ENCODE results near the gene PTX4. TPM values are rescaled to one million over a fixed set of nuclear protein-coding genes. Genes with fewer than 3 reads are reported as not detected.
A peak's percentile ranks its signal among the peaks of the same experiment; 100 is the strongest.

Gene PTX4
- polyA plus RNA-seq, 3 donors = 0.19 TPM; not detected in 2

- WGBS (ENCODE audit: insufficient coverage) = 96% methylated on average over 31 of the region's 33 CpGs
- peaks cover 0 to 5% (median 0%) of the 10 kb centered on the region in 3 donors for H3K27me3 Mint-ChIP-seq (ENCODE audit: low read depth in 3 of 3)
These were observed 23.7 kb downstream of the PTX4 start for GRCh38 chr16:1464894-1465566.

More at GRCh38 chr16:1464894-1465566, 23.7 kb downstream of the PTX4 start:
- Histone ChIP-seq H2AFZ (ENCODE audit: insufficient read depth, low read depth, low read length, poor library complexity, severe bottlenecking) (no peak overlapping the region), H3K36me3 (replicated peaks in 1 of 2; ENCODE audit: control insufficient read depth in 1 of 2, insufficient read depth in 2 of 2, low read length in 2 of 2) (peaks cover 44 to 66% of the 10 kb centered on the region in 2 donors), H3K79me2 (ENCODE audit: insufficient read depth, low read length) (peaks cover 89% of the 10 kb centered on the region), H3K27me3 (ENCODE audit: control insufficient read depth in 2 of 2, insufficient read depth in 2 of 2, low read length in 2 of 2) (no peaks in the 10 kb centered on the region), H3K27ac (ENCODE audit: low read depth in 1 of 2, low read length in 2 of 2) (peak overlapping the region in 1 of 2 donors; percentile 20), H4K20me1 (ENCODE audit: insufficient read depth, low read length) (peaks cover 88% of the 10 kb centered on the region), H3K4me2 (replicated peaks; ENCODE audit: extremely low read depth, low read length, poor library complexity, severe bottlenecking) (no peak overlapping the region), H3K4me1 (ENCODE audit: control insufficient read depth in 1 of 2, insufficient read depth in 2 of 2, low read length in 2 of 2) (peaks cover 10 to 27% of the 10 kb centered on the region in 2 donors), H3K4me3 (replicated peaks in 1 of 3; ENCODE audit: low read depth in 2 of 3, low read length in 3 of 3) (no peak overlapping the region), H3K9me3 (replicated peaks in 1 of 2; ENCODE audit: control insufficient read depth in 1 of 2, insufficient read depth in 1 of 2, low read length in 2 of 2) (no peaks in the 10 kb centered on the region), H3K9ac (ENCODE audit: insufficient read depth, low read length, poor library complexity, severe bottlenecking) (no peak overlapping the region)
- H3K36me3 Mint-ChIP-seq = peaks cover 36 to 69% of the 10 kb centered on the region in 2 donors
- peaks cover 0 to 1% (median 0%) of the 10 kb centered on the region in 7 donors for H3K9me3 Mint-ChIP-seq
- intact Hi-C loops (cut with micrococcal nuclease) = no loop called here
- peak overlapping the region in 4 of 7 donors; percentile 40 to 82 (median 60) for H3K27ac Mint-ChIP-seq
- peaks cover 23% of the 10 kb centered on the region for H3K4me1 Mint-ChIP-seq
- DNase-seq = no peak
- no peak for TF ChIP-seq CTCF (IDR thresholded peaks at IDR 0.05)
- no peak overlapping the region for H3K4me3 Mint-ChIP-seq

Data from CD14-positive monocyte (primary cell).